CD4-positive, alpha-beta T cell treated with Interleukin-12 subunit alpha and Interleukin-12 subunit beta, for 1 hour (primary cell): ENCODE data around the gene PRPF6.
A peak's percentile ranks its signal among the peaks of the same experiment; 100 is the strongest.

Source experiments
- DNase-seq: peaks from one replicate; pipeline ENCODE4 v3.0.0-alpha.2; 2020

PRPF6 gene

GRCh38 chr20:64037498-64038213, 56.7 kb downstream of the PRPF6 start:
- DNase-seq, result no peak

DNA sequence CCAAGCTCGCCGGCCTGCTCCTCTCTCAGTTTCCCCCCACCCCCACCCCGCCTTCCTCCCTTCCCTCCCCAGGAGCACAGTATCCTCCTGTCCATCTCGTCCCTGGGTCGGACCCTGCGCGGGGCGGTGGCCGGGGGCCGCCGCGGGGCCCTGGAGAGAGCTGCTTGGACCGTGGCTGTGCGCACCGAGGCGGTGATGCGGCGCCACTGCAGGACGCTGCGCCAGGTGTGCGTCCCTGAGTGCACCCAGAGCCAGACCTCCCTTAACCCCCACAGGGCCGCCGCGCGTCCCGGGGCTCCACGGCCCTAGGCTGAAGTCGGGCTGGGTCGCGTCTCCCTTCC, 57.3 kb downstream of the PRPF6 start:
- no peak for DNase-seq

- DNase-seq, result peak; percentile 81
Measured at GRCh38 chr20:64038565-64039292, 57.8 kb downstream of the PRPF6 start.

- DNase-seq, result no peak
Measured at GRCh38 chr20:64039293-64040160, 58.6 kb downstream of the PRPF6 start.

- DNase-seq, result no peak
Measured at GRCh38 chr20:64040231-64041039, 59.5 kb downstream of the PRPF6 start.

GRCh38 chr20:64041040-64041780, 60.3 kb downstream of the PRPF6 start:
- no peak for DNase-seq

- no peak for DNase-seq
Measured at GRCh38 chr20:64041781-64042053, 60.8 kb downstream of the PRPF6 start.

GRCh38 chr20:64042054-64042781, 61.3 kb downstream of the PRPF6 start:
- no peak for DNase-seq

- DNase-seq, result no peak
Measured at GRCh38 chr20:64043768-64044167, 62.8 kb downstream of the PRPF6 start.

DNA sequence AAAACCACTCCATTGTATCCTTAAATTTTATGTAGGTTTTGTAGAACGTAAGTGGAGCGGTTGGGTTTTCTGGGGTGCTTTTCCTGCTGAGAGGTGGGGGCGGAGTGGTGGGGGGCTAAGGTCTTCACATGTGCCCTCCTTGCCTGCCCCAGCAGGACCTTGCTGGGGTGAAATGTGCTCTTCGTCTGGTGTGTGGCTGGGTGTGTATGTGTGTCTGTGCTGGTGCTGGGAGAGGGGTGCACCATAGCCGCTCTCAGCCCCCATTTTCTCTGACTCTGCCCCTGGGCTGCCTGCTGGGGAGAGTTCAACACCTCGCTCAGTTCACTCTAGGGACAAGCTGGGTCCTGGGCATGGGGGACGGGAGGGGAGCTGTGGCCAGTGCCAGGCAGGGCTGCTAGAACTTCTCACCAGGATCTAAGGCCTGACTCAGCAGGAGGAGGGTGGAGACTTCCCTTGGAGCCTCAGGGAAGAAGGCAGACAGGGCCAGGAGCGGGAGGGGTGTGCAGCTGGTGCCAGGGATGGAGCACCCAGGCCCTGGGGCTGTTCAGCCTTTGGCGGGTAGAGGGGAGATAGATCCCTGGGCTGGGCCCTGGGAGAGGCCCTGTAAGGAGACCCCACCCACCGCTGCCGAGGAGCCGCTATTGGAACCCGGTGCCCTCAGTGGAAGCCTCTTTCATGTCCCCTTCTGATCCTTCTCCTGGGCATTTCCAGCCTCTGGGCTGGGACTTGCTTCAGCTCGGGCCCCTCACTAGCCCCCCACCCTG, 63.7 kb downstream of the PRPF6 start:
- DNase-seq, result no peak

DNA sequence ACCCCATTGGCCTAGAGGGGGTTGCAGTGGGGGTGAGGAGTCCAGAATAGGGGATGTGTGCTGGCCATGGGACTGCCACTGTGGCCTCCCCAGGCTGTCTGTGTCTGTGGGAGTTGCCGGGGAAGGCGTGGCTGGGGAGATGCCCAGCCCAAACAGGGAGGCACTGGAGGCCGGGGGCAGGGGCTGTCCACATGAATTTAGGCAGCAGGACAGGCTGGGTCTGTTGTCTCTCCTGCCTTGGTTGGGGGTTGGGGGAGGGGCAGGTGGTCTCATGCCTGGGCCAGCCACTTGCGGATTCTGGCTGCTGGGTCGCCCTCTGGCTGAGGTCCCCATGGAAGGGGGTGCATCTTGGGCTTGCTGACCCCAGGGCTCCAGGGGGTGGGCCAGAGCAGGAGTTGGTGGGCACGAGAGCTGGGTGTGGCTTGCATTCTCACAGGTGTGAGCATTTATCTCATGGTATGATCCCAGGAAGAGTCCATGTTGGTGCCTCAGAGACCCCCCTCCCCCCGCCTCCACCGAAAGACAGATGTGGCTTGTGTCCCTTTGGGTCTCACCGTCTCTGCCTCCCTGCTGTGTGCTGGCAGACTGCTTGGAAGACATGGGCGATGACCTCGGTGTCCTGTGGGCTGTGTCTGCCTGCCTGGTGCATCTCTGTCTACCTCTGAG, 64.5 kb downstream of the PRPF6 start:
- DNase-seq, result no peak

- no peak for DNase-seq
Measured at GRCh38 chr20:64047046-64047389, 66.1 kb downstream of the PRPF6 start.

GRCh38 chr20:64047968-64048401, 67.1 kb downstream of the PRPF6 start:
- DNase-seq, result no peak

- DNase-seq, result no peak
Measured at GRCh38 chr20:64048402-64049044, 67.6 kb downstream of the PRPF6 start.

DNA sequence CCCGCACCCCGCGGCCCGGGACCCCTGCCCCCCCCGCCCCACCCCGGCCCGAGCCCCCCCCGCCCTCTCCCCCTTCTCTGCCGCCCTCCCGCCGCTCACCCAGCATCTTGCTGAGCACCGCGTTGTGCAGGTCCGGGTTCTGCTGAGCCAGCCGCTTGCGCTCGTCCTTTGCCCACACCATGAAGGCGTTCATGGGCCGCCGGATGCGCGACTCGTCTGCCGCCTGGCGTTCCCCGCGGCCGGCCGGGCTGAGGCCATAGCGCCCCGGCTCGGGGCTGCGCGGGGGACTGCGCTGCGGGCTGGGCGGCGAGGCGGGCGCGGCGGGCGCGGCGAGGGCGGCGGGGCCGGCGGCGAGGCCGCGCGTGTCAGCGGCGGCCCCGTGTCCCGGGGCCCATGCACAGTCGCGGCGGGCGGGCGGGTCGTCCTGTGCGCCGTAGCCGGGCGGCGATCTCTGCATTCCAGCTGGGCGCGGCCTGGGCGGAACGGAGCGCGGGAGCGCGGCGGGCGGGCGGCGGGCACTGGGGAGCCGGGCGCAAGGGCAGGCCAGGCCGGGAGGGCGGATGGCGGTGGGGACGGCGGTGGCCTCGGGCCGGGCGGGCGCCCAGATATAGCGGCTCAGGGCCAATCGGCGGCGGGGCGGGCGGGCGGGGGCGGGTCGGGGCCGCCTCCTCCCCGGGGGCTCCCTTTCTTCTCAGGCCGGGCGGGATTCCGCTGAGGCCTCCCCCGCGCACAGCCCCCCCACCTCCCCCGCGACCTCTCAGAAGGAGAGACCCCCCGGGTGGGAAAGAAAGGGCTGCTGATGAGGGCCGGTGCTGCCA, 68.3 kb downstream of the PRPF6 start, which contains the start of gene SOX18:
TSS of gene SOX18 (minus strand) at position 580 of the 818 bp plus-strand sequence. CDS start at position 457, 123 bp downstream.
- peak; percentile 27 for DNase-seq

- DNase-seq, result no peak
Measured at GRCh38 chr20:64049878-64050260, 68.9 kb downstream of the PRPF6 start.

- DNase-seq, result no peak
Measured at GRCh38 chr20:64050261-64051032, 69.5 kb downstream of the PRPF6 start.

GRCh38 chr20:64051033-64051452, 70.1 kb downstream of the PRPF6 start:
- DNase-seq, result no peak
